Measurements from ENCODE around the gene PEX14. TPM values are rescaled to one million over a fixed set of nuclear protein-coding genes. Genes with fewer than 3 reads are reported as not detected.

PEX14 gene
- total RNA-seq, 1 donor: 15.2 TPM

GRCh38 chr1:10652626-10653025 lies 177.9 kb downstream of the PEX14 start:
- no peak for DNase-seq (ENCODE audit: insufficient read length, low spot score, missing footprints)
- Histone ChIP-seq H3K36me3 (ENCODE audit: insufficient read depth, low read length) (no peaks in the 10 kb centered on the region), H4K20me1 (ENCODE audit: insufficient read depth, low read length) (no peaks in the 10 kb centered on the region), H3K79me2 (ENCODE audit: insufficient read depth, low read length) (no peaks in the 10 kb centered on the region), H3K27ac (ENCODE audit: low read depth, low read length) (no peak overlapping the region), H3K9me3 (ENCODE audit: low read depth, low read length) (no peaks in the 10 kb centered on the region), H3K27me3 (ENCODE audit: insufficient read depth, low read length) (peaks cover 2% of the 10 kb centered on the region), H3K4me3 (ENCODE audit: insufficient read depth, low read length) (no peak overlapping the region), H2AFZ (ENCODE audit: low read length) (no peak overlapping the region), H3K4me2 (ENCODE audit: insufficient read depth, low read length) (no peak overlapping the region), H3K4me1 (ENCODE audit: insufficient read depth, low read length) (no peaks in the 10 kb centered on the region)
- no peak for TF ChIP-seq CTCF (IDR thresholded peaks at IDR 0.05; ENCODE audit: extremely low read depth, low read depth, low read length)

- DNase-seq (ENCODE audit: insufficient read length, low spot score, missing footprints): no peak
- Histone ChIP-seq H2AFZ (ENCODE audit: low read length) (no peak overlapping the region), H3K27ac (ENCODE audit: low read depth, low read length) (no peak overlapping the region), H3K36me3 (ENCODE audit: insufficient read depth, low read length) (no peaks in the 10 kb centered on the region), H3K79me2 (ENCODE audit: insufficient read depth, low read length) (no peaks in the 10 kb centered on the region), H3K4me3 (ENCODE audit: insufficient read depth, low read length) (no peak overlapping the region), H4K20me1 (ENCODE audit: insufficient read depth, low read length) (no peaks in the 10 kb centered on the region), H3K4me2 (ENCODE audit: insufficient read depth, low read length) (no peak overlapping the region), H3K4me1 (ENCODE audit: insufficient read depth, low read length) (no peaks in the 10 kb centered on the region), H3K9me3 (ENCODE audit: low read depth, low read length) (no peaks in the 10 kb centered on the region), H3K27me3 (ENCODE audit: insufficient read depth, low read length) (peaks cover 2% of the 10 kb centered on the region)
- TF ChIP-seq CTCF (IDR thresholded peaks at IDR 0.05; ENCODE audit: extremely low read depth, low read depth, low read length): no peak
Measured at GRCh38 chr1:10653370-10654125, 178.8 kb downstream of the PEX14 start.

- DNase-seq (ENCODE audit: insufficient read length, low spot score, missing footprints): no peak
- H3K4me2 ChIP-seq (ENCODE audit: insufficient read depth, low read length): no peak overlapping the region
- no peaks in the 10 kb centered on the region for H3K27me3 ChIP-seq (ENCODE audit: insufficient read depth, low read length)
- H3K4me3 ChIP-seq (ENCODE audit: insufficient read depth, low read length): no peak overlapping the region
- H3K79me2 ChIP-seq (ENCODE audit: insufficient read depth, low read length): no peaks in the 10 kb centered on the region
- H4K20me1 ChIP-seq (ENCODE audit: insufficient read depth, low read length): no peaks in the 10 kb centered on the region
- H3K9me3 ChIP-seq (ENCODE audit: low read depth, low read length): no peaks in the 10 kb centered on the region
- H3K4me1 ChIP-seq (ENCODE audit: insufficient read depth, low read length): no peaks in the 10 kb centered on the region
- TF ChIP-seq CTCF (IDR thresholded peaks at IDR 0.05; ENCODE audit: extremely low read depth, low read depth, low read length): no peak
- H3K27ac ChIP-seq (ENCODE audit: low read depth, low read length): no peak overlapping the region
- H3K36me3 ChIP-seq (ENCODE audit: insufficient read depth, low read length): no peaks in the 10 kb centered on the region
- no peak overlapping the region for H2AFZ ChIP-seq (ENCODE audit: low read length)
Measured at GRCh38 chr1:10655002-10655401, 180.3 kb downstream of the PEX14 start.

GRCh38 chr1:10656431-10656830 lies 181.7 kb downstream of the PEX14 start:
- no peaks in the 10 kb centered on the region for H3K79me2 ChIP-seq (ENCODE audit: insufficient read depth, low read length)
- H2AFZ ChIP-seq (ENCODE audit: low read length): no peak overlapping the region
- TF ChIP-seq CTCF (IDR thresholded peaks at IDR 0.05; ENCODE audit: extremely low read depth, low read depth, low read length): no peak
- no peaks in the 10 kb centered on the region for H3K4me1 ChIP-seq (ENCODE audit: insufficient read depth, low read length)
- H3K36me3 ChIP-seq (ENCODE audit: insufficient read depth, low read length): no peaks in the 10 kb centered on the region
- no peaks in the 10 kb centered on the region for H3K27me3 ChIP-seq (ENCODE audit: insufficient read depth, low read length)
- DNase-seq (ENCODE audit: insufficient read length, low spot score, missing footprints): no peak
- H3K27ac ChIP-seq (ENCODE audit: low read depth, low read length): no peak overlapping the region
- no peaks in the 10 kb centered on the region for H3K9me3 ChIP-seq (ENCODE audit: low read depth, low read length)
- H3K4me3 ChIP-seq (ENCODE audit: insufficient read depth, low read length): no peak overlapping the region
- H4K20me1 ChIP-seq (ENCODE audit: insufficient read depth, low read length): no peaks in the 10 kb centered on the region
- H3K4me2 ChIP-seq (ENCODE audit: insufficient read depth, low read length): no peak overlapping the region

Measured in osteoblast (primary cell).